C4-2B (cell line): ENCODE measurements around the gene UBE2F.

ENCODE experiments used
- CTCF ChIP-seq: fragments of 450-650 bp; conservative IDR thresholded peaks from 2 replicates; pipeline ENCODE4 v1.5.1; 2017; ENCODE audit warnings: mild to moderate bottlenecking
- ZFX ChIP-seq: fragments of 450-650 bp; IDR thresholded peaks from 2 replicates; pipeline ENCODE4 v1.6.1; 2017

- TF ChIP-seq CTCF, result no peak
- no peak for TF ChIP-seq ZFX
Measured at GRCh38 chr2:238064376-238064775, 97.6 kb downstream of the UBE2F start.
